K562 (cell line): ENCODE data around the gene CTSD. TPM values are rescaled to one million over a fixed set of nuclear protein-coding genes. Genes with fewer than 3 reads are reported as not detected.

Experiments
- CLOCK ChIP-seq: fragments of 250-450 bp; sonication (Bioruptor Pico); IDR thresholded peaks from 2 replicates; pipeline ENCODE4 v1.4.0; 2020; ENCODE audit warnings: mild to moderate bottlenecking, moderate library complexity, borderline replicate concordance
- JUNB ChIP-seq: fragments of 450-650 bp; formaldehyde crosslinking; conservative IDR thresholded peaks from 2 replicates; pipeline ENCODE4 v1.4.0; 2020; ENCODE audit warnings: mild to moderate bottlenecking
- KAT8 ChIP-seq: fragments of 450-650 bp; IDR thresholded peaks from 2 replicates; pipeline ENCODE4 v1.6.1; 2016; ENCODE audit warnings: low read depth, mild to moderate bottlenecking
- MECOM ChIP-seq: fragments of 250-450 bp; sonication (Bioruptor Pico); IDR thresholded peaks from 2 replicates; pipeline ENCODE4 v1.8.0; 2022; ENCODE audit warnings: inconsistent platforms
- MXI1 ChIP-seq: IDR thresholded peaks from 2 replicates; pipeline ENCODE4 v1.6.1; 2011; ENCODE audit warnings: low read depth, mild to moderate bottlenecking, improper control_type of control experiment, low read length
- POLR2G ChIP-seq: fragments of 200-400 bp; formaldehyde crosslinking; IDR thresholded peaks from 2 replicates; pipeline ENCODE4 v1.6.1; 2017; ENCODE audit warnings: low read depth, mild to moderate bottlenecking, antibody characterized with exemption, low read length, moderate library complexity
- PRPF4 ChIP-seq: fragments of 200-400 bp; formaldehyde crosslinking; IDR thresholded peaks from one replicate; pipeline ENCODE4 v1.6.1; 2017; ENCODE audit warnings: low read length, low read depth, mild to moderate bottlenecking; ENCODE audit not compliant: insufficient read depth, poor library complexity, severe bottlenecking
- REST ChIP-seq, 2 experiments: fragments of 450-650 bp; formaldehyde crosslinking in 1 of 2; IDR thresholded peaks; 2 replicates each; pipeline versions ENCODE4 v1.4.0 to v1.6.1; 2014 to 2020; ENCODE audit warnings: mild to moderate bottlenecking in 2 of 2, borderline replicate concordance in 1 of 2, low read depth in 1 of 2
- SMARCB1 ChIP-seq: IDR thresholded peaks from 2 replicates; pipeline ENCODE4 v1.6.1; 2011; ENCODE audit warnings: improper control_type of control experiment, low read depth; ENCODE audit not compliant: insufficient read length
- TEAD1 ChIP-seq, 2 experiments: fragments of 450-650 bp in 1 of 2; sonication (generic) in 1 of 2; formaldehyde crosslinking; IDR thresholded peaks; 2 replicates each; pipeline versions ENCODE4 v1.4.0 to v1.8.0; 2020 to 2022; ENCODE audit warnings: mild to moderate bottlenecking in 2 of 2, missing genetic modification reagents in 1 of 2
- ZNF561 ChIP-seq: fragments of 450-650 bp; formaldehyde crosslinking; conservative IDR thresholded peaks from 2 replicates; pipeline ENCODE4 v1.4.0; 2020; ENCODE audit warnings: mild to moderate bottlenecking, moderate library complexity
- ZNF589 ChIP-seq: fragments of 200-800 bp; sonication (Bioruptor generic); IDR thresholded peaks from 2 replicates; pipeline ENCODE4 v1.6.1; 2016; ENCODE audit warnings: low read depth, missing genetic modification characterization, missing compliant biosample characterization
- ZNF639 ChIP-seq, 2 experiments: fragments of 200-800 bp in 1 of 2; sonication (Bioruptor generic) in 1 of 2; sonication (generic) in 1 of 2; formaldehyde crosslinking in 1 of 2; IDR thresholded peaks in 1 of 2; conservative IDR thresholded peaks in 1 of 2; 2 replicates each; pipeline versions ENCODE4 v1.5.0 to v1.6.1; 2016 to 2020; ENCODE audit warnings: missing compliant biosample characterization in 1 of 2, missing genetic modification characterization in 1 of 2, missing genetic modification reagents in 1 of 2
- polyA plus RNA-seq, 8 experiments: library from polyadenylated mRNA; depleted of rRNA in 4 of 8; stranded (reverse) in 5 of 8; unstranded in 3 of 8; fragments of >200 nt; fragmentation: Nextera tagmentation in 2 of 8; fragmentation: Illumina TruSeq in 1 of 8; extraction: Ambion mirVana in 2 of 8; extraction: Trizol in 1 of 8; gene quantifications; 2 replicates each; pipeline versions ENCODE4 v1.2.1 to v1.2.3, GENCODE V29; 2011 to 2014; ENCODE audit warnings: inconsistent platforms in 1 of 8, missing spikeins in 1 of 8
- total RNA-seq, 7 experiments: library from RNA; depleted of rRNA in 6 of 7; stranded (reverse); fragments of >200 nt in 6 of 7; fragmentation: Illumina TruSeq in 2 of 7; extraction: Trizol in 2 of 7; gene quantifications; 2 replicates each; pipeline versions ENCODE4 v1.2.1 to v1.2.3, GENCODE V29; 2011 to 2021; ENCODE audit warnings: low replicate concordance in 1 of 7

The CTSD gene
- total and polyA plus RNA-seq, 9 of the 15 experiments (the other 6 are each of a cell fraction or from before 2014, with no cell fraction given) = 1.0 to 112 (median 40.9) TPM

DNA sequence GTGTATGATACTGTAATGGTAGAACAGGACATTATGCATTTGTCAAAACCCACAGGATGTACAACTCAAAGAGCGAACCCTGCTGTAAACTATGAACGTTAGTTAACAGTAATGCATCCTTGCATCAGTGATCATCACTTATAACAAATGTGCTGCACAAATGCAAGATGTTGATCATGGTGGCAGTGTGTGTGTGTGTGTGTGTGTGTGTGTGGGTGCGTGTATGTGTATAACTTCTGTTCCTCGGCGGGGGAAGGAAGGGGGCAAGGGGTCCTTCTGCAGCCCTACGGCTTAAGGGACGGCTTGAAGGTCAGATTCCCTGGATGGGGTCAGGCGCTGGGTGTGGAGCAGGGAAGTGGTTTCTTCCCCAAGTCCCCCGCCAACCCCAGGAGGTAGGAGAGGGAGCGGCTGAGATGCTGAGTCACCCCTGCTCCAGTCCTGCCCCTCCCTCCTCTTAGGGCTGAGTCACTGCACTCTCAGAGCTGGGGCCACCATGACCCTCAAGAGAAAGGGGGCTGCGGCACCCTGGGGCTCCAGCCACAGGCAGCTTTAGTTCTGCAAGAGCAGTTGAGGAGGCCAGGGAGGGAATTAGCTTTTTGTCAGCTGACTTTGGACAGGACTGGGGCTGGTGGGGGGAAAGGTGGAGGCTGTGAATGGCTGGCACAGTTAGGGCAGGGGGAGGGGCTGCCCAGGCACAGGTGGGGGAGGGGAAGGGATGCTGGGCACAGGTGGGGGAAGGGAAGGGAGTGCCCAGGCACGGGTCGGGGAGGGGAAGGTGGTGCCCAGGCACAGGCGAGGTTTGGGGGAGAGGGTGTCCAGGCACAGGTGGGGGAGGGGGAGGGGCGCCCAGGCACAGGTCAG is 8.8 kb upstream of the CTSD start (continued):
- TF ChIP-seq MECOM (CRISPR knock-in tag) (no peak), PRPF4 (no peak), POLR2G (peak; percentile 56), ZNF639 (CRISPR knock-in tag; conservative IDR thresholded peaks at IDR 0.05 in 1 of 2, IDR thresholded peaks at IDR 0.05 in 1 of 2) (no peak), REST (IDR thresholded peaks at IDR 0.05; ENCODE audit: borderline replicate concordance) (no peak), REST (CRISPR knock-in tag; IDR thresholded peaks at IDR 0.05; ENCODE audit: low read depth) (0 out of 2 replicates have a peak, but pooled peaks have one; percentile 33), SMARCB1 (no peak), ZNF561 (CRISPR knock-in tag) (no peak), ZNF589 (no peak), CLOCK (CRISPR knock-in tag) (no peak), MXI1 (no peak), KAT8 (no peak), JUNB (CRISPR knock-in tag) (peak; percentile 71; the same call in 1 of the 2 replicates), TEAD1 (CRISPR knock-in tag; IDR thresholded peaks at IDR 0.05) (no peak)
